Tibial nerve (tissue), 4 donors: ENCODE results near the gene CAMTA1. TPM values are rescaled to one million over a fixed set of nuclear protein-coding genes. Genes with fewer than 3 reads are reported as not detected.

ENCODE experiments used
- DNase-seq, 2 donors: peaks; one replicate each; pipeline ENCODE4 v3.0.0-alpha.2; 2019; ENCODE audit warnings: low spot score in 2 of 2
- H3K27ac ChIP-seq, 4 donors: fragments of 200-600 bp; sonication (generic) in 3 of 4; one replicate each; pipeline ENCODE4 v1.5.1; 2017 to 2019; ENCODE audit warnings: mild to moderate bottlenecking in 1 of 4
- H3K27me3 ChIP-seq, 2 donors: fragments of 200-600 bp; sonication (generic) in 1 of 2; one replicate each; pipeline versions ENCODE4 v1.5.1 to v1.6.0; 2017 to 2019
- H3K36me3 ChIP-seq, 3 donors: fragments of 200-600 bp; sonication (generic); one replicate each; pipeline ENCODE4 v1.5.1; 2018 to 2019
- H3K4me1 ChIP-seq, 4 donors: fragments of 200-600 bp; sonication (generic) in 3 of 4; one replicate each; pipeline ENCODE4 v1.5.1; 2017 to 2019
- H3K4me3 ChIP-seq, 4 donors: fragments of 200-600 bp; sonication (generic) in 3 of 4; one replicate each; pipeline ENCODE4 v1.5.1; 2017 to 2019; ENCODE audit warnings: mild to moderate bottlenecking in 1 of 4, moderate library complexity in 1 of 4
- H3K9me3 ChIP-seq, 4 donors: fragments of 200-600 bp; sonication (generic) in 3 of 4; one replicate each; pipeline ENCODE4 v1.5.1; 2017 to 2019
- CTCF ChIP-seq, 5 experiments: fragments of 200-600 bp in 3 of 5; fragments of 450-650 bp in 2 of 5; sonication (generic) in 3 of 5; IDR thresholded peaks; one replicate each; pipeline ENCODE4 v1.5.1; 2016 to 2019; ENCODE audit warnings: antibody characterized with exemption in 5 of 5, mild to moderate bottlenecking in 3 of 5, moderate library complexity in 2 of 5
- EP300 ChIP-seq, 2 donors: sonication (generic); formaldehyde crosslinking; IDR thresholded peaks; one replicate each; pipeline ENCODE4 v1.6.1; 2017; ENCODE audit warnings: antibody characterized with exemption in 2 of 2, mild to moderate bottlenecking in 1 of 2
- POLR2A ChIP-seq, 2 donors: fragments of 450-650 bp; IDR thresholded peaks; one replicate each; pipeline ENCODE4 v1.6.1; 2017; ENCODE audit warnings: antibody characterized with exemption in 2 of 2, mild to moderate bottlenecking in 2 of 2, moderate library complexity in 2 of 2
- WGBS, 2 donors: methylation state at CpG; one replicate each; pipeline ENCODE4 v1.1.5; 2018; 5-methylcytosine and 5-hydroxymethylcytosine counted together
- total RNA-seq, 4 donors: library from RNA; depleted of rRNA; stranded (reverse); fragments of >200 nt; gene quantifications; one replicate each; pipeline ENCODE4 v1.1.0, GENCODE V29; 2016

The CAMTA1 gene
- total RNA-seq, 4 donors from 2014 or later, result 41.8 to 104 (median 87.2) TPM

DNA sequence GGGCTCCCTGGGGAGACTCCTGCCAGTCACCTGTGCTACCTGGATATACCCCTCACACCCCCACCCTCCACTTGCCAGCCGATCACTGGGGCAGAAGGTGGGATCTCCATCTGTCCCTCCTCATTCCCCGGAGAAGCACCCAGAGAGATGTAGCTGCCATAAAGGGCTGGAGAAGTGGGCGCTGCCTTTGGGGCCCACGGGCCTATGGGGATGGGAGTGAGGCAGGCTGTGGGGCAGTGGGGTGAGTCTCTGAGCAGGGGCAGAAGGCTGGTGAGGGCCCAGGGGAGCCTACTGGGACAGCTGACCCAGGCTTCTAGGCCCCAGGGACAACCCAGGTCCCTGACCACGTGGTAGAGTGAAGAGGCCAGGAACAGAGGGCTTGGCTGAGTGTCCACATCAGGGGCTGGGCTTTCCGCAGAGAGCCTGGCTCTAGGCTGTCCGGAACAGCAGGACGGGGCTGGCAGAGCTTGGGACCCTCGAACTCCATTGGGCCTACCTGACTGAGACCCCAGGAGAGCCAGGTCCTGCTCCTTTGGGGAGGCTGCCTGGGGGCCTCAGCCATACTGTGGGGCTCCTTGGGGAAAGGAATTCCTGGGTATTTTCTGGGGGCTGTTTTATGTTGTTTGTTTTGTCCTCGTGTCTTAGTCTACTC, 780.0 kb downstream of the CAMTA1 start:
- no peak for DNase-seq
- Histone ChIP-seq H3K27ac (no peak overlapping the region), H3K27me3 (no peaks in the 10 kb centered on the region), H3K4me3 (no peak overlapping the region), H3K4me1 (no peaks in the 10 kb centered on the region), H3K9me3 (no peaks in the 10 kb centered on the region), H3K36me3 (no peaks in the 10 kb centered on the region)
- WGBS, 2 donors, result 85 to 88% methylated on average over 9 to 10 of the region's 10 CpGs
- no peak for TF ChIP-seq EP300 (IDR thresholded peaks at IDR 0.05)
- TF ChIP-seq CTCF (IDR thresholded peaks at IDR 0.05), result no peak
- TF ChIP-seq POLR2A (IDR thresholded peaks at IDR 0.05), result no peak

DNA sequence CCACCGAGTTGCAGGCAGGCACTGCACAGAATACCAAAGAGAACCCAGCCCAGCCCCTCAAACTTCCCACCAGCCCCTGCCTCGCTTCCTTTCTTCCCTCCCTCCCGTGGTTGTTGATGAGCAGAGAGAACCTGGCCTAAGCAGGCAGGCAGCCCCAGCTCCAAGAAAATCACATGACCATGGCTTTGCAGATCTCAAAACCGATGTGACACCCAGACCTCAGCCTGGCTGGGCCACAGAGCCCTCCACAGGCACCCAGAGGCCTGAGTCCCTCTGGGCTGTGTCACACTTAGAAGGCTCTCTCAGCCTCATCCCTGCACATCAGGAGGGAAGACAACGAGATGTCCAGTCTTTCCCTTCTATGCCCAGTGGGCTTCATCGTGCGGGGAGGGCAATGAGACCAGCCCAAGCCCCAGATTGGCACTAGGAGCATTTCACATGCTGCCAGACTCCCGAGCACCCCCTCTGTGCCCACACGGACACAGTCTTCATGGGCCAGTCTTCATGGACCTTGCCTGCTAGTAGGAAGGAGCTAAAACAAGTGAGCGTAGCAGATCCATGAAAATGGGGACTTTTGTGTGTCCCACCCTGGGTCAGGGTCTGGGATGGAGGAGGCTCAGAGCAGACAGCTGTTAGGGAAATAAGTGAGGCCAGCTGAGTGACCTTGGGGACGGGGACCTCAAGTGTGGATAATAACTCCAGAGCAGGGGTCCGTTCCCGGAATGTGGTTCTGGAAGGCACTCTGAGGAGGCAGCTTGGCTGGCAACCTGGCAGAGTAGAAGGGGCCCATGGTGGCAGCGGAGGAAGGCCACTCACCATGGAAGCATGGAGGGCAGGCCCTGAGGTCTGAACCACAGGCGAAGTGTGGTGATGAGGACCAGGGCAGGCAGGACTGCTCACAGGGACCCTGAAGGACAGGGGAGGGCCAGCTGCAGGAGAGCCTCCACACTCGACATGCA, 781.4 kb downstream of the CAMTA1 start:
- Histone ChIP-seq H3K27me3 (no peaks in the 10 kb centered on the region), H3K36me3 (no peaks in the 10 kb centered on the region), H3K9me3 (no peaks in the 10 kb centered on the region), H3K27ac (no peak overlapping the region), H3K4me1 (no peaks in the 10 kb centered on the region), H3K4me3 (no peak overlapping the region)
- TF ChIP-seq EP300 (IDR thresholded peaks at IDR 0.05) (no peak), POLR2A (IDR thresholded peaks at IDR 0.05) (no peak), CTCF (IDR thresholded peaks at IDR 0.05) (no peak)
- DNase-seq, result no peak
- 80 to 86% methylated on average over 16 of the region's 16 CpGs for WGBS, 2 donors

DNA sequence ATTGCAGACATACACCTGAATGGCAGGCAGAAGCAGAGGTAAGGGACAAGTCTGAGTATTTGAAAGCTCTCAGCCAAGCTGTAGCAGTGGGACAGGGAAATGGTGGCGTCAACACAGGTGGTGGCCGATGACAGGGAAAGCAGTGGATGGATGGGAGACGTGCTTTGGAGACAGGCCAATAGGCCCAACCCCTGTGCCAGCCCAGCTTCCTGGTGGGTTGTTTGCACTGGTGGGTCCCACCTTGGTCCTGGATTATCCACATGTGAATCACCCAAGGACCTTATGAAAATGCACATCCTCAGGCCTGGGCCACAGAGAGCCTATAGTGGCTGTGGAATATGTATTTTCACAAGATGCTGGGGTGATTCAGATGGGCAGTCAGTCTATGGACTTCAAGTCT, 782.1 kb downstream of the CAMTA1 start:
- Histone ChIP-seq H3K27me3 (no peaks in the 10 kb centered on the region), H3K4me1 (no peaks in the 10 kb centered on the region), H3K36me3 (no peaks in the 10 kb centered on the region), H3K4me3 (no peak overlapping the region), H3K27ac (no peak overlapping the region), H3K9me3 (no peaks in the 10 kb centered on the region)
- TF ChIP-seq EP300 (IDR thresholded peaks at IDR 0.05), result no peak
- no peak for TF ChIP-seq CTCF (IDR thresholded peaks at IDR 0.05)
- no peak for TF ChIP-seq POLR2A (IDR thresholded peaks at IDR 0.05)
- no peak for DNase-seq
- 91 to 100% methylated on average over 3 of the region's 3 CpGs for WGBS, 2 donors

GRCh38 chr1:7568053-7568452, 782.8 kb downstream of the CAMTA1 start:
- Histone ChIP-seq H3K36me3 (no peaks in the 10 kb centered on the region), H3K4me1 (peaks cover 0 to 2% (median 0%) of the 10 kb centered on the region in 4 donors), H3K27me3 (no peaks in the 10 kb centered on the region), H3K4me3 (no peak overlapping the region), H3K9me3 (no peaks in the 10 kb centered on the region), H3K27ac (no peak overlapping the region)
- WGBS, 2 donors, result 92 to 95% methylated on average over 4 of the region's 4 CpGs
- DNase-seq, result no peak
- no peak for TF ChIP-seq CTCF (IDR thresholded peaks at IDR 0.05)
- no peak for TF ChIP-seq POLR2A (IDR thresholded peaks at IDR 0.05)
- no peak for TF ChIP-seq EP300 (IDR thresholded peaks at IDR 0.05)
